Mesothelial cell of epicardium (in vitro differentiated cells): ENCODE measurements around the gene SPIRE1. TPM values are rescaled to one million over a fixed set of nuclear protein-coding genes. Genes with fewer than 3 reads are reported as not detected.

ENCODE experiments used
- DNase-seq, 2 experiments: peaks; one replicate each; pipeline ENCODE4 v3.0.0; 2021; ENCODE audit warnings: low spot score in 2 of 2; ENCODE audit not compliant: unreplicated experiment in 2 of 2
- H3K27ac Mint-ChIP-seq: 2 replicates; pipeline ENCODE4 v1.8.0; 2021; ENCODE audit warnings: mixed read lengths
- H3K27me3 Mint-ChIP-seq: 2 replicates; pipeline ENCODE4 v1.8.0; 2021; ENCODE audit warnings: low read depth, mixed read lengths
- H3K36me3 Mint-ChIP-seq: 2 replicates; pipeline ENCODE4 v1.8.0; 2021; ENCODE audit warnings: mixed read lengths
- H3K4me1 Mint-ChIP-seq: 2 replicates; pipeline ENCODE4 v1.8.0; 2021; ENCODE audit warnings: mixed read lengths
- H3K4me3 Mint-ChIP-seq: 2 replicates; pipeline ENCODE4 v1.8.0; 2021; ENCODE audit warnings: mild to moderate bottlenecking, moderate library complexity, mixed read lengths
- H3K9me3 Mint-ChIP-seq: 2 replicates; pipeline ENCODE4 v1.8.0; 2021; ENCODE audit warnings: mixed read lengths
- total RNA-seq: library from RNA; stranded (reverse); gene quantifications from 3 replicates; pipeline ENCODE4 v1.2.1, GENCODE V29; 2021
- TF ChIP-seq, protein P1 (sequence below): fragments of 200-600 bp; sonication (generic); IDR thresholded peaks from one replicate; pipeline ENCODE4 v1.5.0; 2021; ENCODE audit warnings: antibody characterized with exemption; ENCODE audit not compliant: unreplicated experiment

SPIRE1 gene
- total RNA-seq, 1 donor from 2014 or later: 24.2 TPM

- DNase-seq: no peak
- H3K27ac Mint-ChIP-seq: no peak overlapping the region
- H3K4me1 Mint-ChIP-seq: no peaks in the 10 kb centered on the region
- peaks cover 5% of the 10 kb centered on the region for H3K36me3 Mint-ChIP-seq
- H3K9me3 Mint-ChIP-seq: no peaks in the 10 kb centered on the region
- H3K4me3 Mint-ChIP-seq: no peak overlapping the region
- TF ChIP-seq, protein P1, sequence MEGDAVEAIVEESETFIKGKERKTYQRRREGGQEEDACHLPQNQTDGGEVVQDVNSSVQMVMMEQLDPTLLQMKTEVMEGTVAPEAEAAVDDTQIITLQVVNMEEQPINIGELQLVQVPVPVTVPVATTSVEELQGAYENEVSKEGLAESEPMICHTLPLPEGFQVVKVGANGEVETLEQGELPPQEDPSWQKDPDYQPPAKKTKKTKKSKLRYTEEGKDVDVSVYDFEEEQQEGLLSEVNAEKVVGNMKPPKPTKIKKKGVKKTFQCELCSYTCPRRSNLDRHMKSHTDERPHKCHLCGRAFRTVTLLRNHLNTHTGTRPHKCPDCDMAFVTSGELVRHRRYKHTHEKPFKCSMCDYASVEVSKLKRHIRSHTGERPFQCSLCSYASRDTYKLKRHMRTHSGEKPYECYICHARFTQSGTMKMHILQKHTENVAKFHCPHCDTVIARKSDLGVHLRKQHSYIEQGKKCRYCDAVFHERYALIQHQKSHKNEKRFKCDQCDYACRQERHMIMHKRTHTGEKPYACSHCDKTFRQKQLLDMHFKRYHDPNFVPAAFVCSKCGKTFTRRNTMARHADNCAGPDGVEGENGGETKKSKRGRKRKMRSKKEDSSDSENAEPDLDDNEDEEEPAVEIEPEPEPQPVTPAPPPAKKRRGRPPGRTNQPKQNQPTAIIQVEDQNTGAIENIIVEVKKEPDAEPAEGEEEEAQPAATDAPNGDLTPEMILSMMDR: no peak
- H3K27me3 Mint-ChIP-seq: no peaks in the 10 kb centered on the region
These were observed 177.9 kb downstream of the SPIRE1 start for GRCh38 chr18:12479982-12480381.

DNA sequence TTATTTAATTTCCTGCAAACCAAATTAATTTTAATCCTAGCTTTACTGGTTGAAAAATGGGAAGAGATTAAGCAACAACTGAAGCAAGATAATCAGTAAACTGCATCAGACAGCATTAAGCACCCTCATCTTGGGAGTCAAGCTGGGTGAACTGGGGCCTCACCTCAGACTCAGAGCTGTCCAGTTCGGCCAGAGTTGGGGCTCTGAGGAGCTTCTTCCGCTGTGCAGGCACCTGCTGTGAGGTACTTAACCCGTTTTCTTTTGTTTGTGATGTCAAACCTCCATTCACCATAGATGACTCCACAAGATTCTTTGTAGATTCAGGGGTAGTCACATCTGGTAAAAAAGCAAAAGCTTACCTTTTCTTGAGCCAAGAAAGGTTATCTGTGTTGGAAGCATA, 178.4 kb downstream of the SPIRE1 start:
- TF ChIP-seq, protein P1: no peak
- Mint-ChIP-seq H3K4me3 (no peak overlapping the region), H3K36me3 (peaks cover 5% of the 10 kb centered on the region), H3K27me3 (no peaks in the 10 kb centered on the region), H3K4me1 (no peaks in the 10 kb centered on the region), H3K9me3 (no peaks in the 10 kb centered on the region), H3K27ac (no peak overlapping the region)
- DNase-seq: no peak

DNA sequence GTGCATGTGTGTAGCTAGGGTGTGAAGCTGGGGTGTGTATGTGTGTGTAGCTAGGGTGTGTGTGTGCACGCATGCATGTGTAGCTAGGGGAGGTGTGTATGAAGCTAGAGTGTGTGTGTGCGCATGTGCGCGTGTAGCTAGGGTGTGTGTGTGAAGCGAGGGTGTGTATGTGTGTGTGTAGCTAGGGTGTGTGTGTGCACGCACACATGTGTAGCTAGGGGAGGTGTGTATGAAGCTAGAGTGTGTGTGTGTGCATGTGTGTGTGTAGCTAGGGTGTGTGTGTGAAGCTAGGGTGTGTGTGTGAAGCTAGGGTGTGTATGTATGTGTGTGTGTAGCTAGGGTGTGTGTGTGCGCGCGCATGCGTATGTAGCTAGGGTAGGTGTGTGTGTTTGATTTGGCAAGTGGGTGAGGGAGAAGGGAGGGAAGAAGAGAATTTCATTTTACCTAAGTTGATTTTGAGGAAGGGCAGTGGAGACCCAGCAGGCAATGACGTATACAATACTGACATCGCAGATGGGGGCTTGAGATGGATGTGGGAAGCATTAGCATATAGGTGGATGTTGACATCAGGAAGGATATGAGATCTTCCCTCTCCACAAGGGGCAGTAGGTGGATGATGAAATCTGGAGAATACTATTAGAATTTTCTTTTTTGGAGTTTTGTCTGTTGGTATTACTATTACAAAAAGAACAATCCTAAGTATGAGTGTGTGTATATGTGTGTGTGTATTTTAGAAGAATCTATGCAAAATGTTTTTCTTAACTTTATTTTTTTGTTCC, 179.4 kb downstream of the SPIRE1 start:
- Mint-ChIP-seq H3K27ac (no peak overlapping the region), H3K4me3 (no peak overlapping the region), H3K4me1 (no peaks in the 10 kb centered on the region), H3K27me3 (no peaks in the 10 kb centered on the region), H3K9me3 (no peaks in the 10 kb centered on the region), H3K36me3 (peaks cover 5% of the 10 kb centered on the region)
- TF ChIP-seq, protein P1: no peak
- DNase-seq: no peak

DNA sequence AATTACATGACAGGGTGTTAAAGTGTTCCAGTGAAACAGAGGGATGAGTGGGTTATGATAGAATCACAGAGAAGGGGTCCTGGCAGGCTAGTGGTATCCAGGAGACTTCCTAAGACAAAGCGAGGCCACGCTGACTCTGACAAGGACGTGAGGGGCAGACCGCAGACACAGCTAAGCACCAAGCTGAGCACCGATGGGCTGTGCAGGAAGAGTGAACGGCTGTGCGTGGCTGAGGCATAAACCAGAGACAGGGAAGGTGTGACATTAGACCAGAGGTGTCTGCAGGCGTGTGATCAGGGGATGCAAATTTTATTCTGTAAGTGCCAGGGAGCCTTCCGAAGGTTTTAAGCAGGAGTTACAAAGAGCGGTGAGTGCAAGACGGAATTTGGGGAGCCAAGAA, 180.3 kb downstream of the SPIRE1 start:
- no peak overlapping the region for H3K4me3 Mint-ChIP-seq
- peaks cover 5% of the 10 kb centered on the region for H3K36me3 Mint-ChIP-seq
- H3K27me3 Mint-ChIP-seq: no peaks in the 10 kb centered on the region
- TF ChIP-seq, protein P1: no peak
- no peaks in the 10 kb centered on the region for H3K9me3 Mint-ChIP-seq
- no peak for DNase-seq
- H3K27ac Mint-ChIP-seq: no peak overlapping the region
- H3K4me1 Mint-ChIP-seq: no peaks in the 10 kb centered on the region

DNA sequence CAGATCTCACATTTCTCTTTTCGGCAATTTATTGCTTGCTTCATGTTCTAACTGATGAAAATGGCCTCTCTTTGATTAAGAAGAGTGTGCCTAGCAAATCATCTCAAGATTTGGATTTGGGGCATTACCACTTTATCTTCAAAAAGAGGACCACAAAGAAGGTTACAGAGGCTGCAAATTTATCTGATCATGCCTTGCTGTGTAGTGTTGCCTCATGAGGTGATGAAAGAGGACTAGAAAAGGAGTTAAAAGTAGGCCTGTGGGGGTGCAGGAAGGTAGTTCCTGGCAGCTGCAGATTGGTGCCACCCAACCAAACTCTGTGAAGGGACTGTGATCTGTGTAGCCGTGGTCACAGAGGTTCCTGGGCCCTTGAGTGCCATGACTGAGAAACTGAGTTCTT, 181.0 kb downstream of the SPIRE1 start:
- Mint-ChIP-seq H3K27me3 (no peaks in the 10 kb centered on the region), H3K9me3 (no peaks in the 10 kb centered on the region), H3K36me3 (peaks cover 5% of the 10 kb centered on the region), H3K4me1 (no peaks in the 10 kb centered on the region), H3K27ac (no peak overlapping the region), H3K4me3 (no peak overlapping the region)
- TF ChIP-seq, protein P1: no peak
- DNase-seq: no peak

GRCh38 chr18:12474876-12475275, 183.0 kb downstream of the SPIRE1 start:
- peaks cover 5% of the 10 kb centered on the region for H3K36me3 Mint-ChIP-seq
- TF ChIP-seq, protein P1: no peak
- no peak for DNase-seq
- peaks cover 13% of the 10 kb centered on the region for H3K4me1 Mint-ChIP-seq
- no peak overlapping the region for H3K27ac Mint-ChIP-seq
- H3K27me3 Mint-ChIP-seq: no peaks in the 10 kb centered on the region
- H3K4me3 Mint-ChIP-seq: no peak overlapping the region
- no peaks in the 10 kb centered on the region for H3K9me3 Mint-ChIP-seq
